OCI-LY1 (cell line): ENCODE results near the gene SLC23A2.

Experiments used
- EZH2 ChIP-seq: fragments of 200-600 bp; sonication (generic), shearing (Covaris generic); IDR thresholded peaks from 2 replicates; pipeline ENCODE4 v1.8.0; 2017; ENCODE audit warnings: borderline replicate concordance, mixed run types, mild to moderate bottlenecking, antibody characterized with exemption, low read length, moderate library complexity, mixed read lengths
- TF ChIP-seq, protein P1 (sequence below): fragments of 200-600 bp; sonication (generic), shearing (Covaris generic); IDR thresholded peaks from 2 replicates; pipeline ENCODE4 v1.5.1; 2017; ENCODE audit warnings: mild to moderate bottlenecking, antibody characterized with exemption, low read length, moderate library complexity, mixed read lengths

GRCh38 chr20:4875578-4876067 is 125.7 kb downstream of the SLC23A2 start:
- TF ChIP-seq, protein P1, sequence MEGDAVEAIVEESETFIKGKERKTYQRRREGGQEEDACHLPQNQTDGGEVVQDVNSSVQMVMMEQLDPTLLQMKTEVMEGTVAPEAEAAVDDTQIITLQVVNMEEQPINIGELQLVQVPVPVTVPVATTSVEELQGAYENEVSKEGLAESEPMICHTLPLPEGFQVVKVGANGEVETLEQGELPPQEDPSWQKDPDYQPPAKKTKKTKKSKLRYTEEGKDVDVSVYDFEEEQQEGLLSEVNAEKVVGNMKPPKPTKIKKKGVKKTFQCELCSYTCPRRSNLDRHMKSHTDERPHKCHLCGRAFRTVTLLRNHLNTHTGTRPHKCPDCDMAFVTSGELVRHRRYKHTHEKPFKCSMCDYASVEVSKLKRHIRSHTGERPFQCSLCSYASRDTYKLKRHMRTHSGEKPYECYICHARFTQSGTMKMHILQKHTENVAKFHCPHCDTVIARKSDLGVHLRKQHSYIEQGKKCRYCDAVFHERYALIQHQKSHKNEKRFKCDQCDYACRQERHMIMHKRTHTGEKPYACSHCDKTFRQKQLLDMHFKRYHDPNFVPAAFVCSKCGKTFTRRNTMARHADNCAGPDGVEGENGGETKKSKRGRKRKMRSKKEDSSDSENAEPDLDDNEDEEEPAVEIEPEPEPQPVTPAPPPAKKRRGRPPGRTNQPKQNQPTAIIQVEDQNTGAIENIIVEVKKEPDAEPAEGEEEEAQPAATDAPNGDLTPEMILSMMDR, result no peak
- TF ChIP-seq EZH2, result no peak
